Dendritic cell treated with granulocyte-macrophage colony-stimulating factor and Interleukin-4, amounts not matched to agents 40 ng/mL and 50 ng/mL, for 4 days (primary cell): Measurements from ENCODE around the gene ERCC2.
"Not testable (repeated sequence)": the region's sequence is repeated elsewhere in the genome, so short reads cannot be mapped to it uniquely, and the experiment has no call there.

Experiments used
- H3K27ac Mint-ChIP-seq: one replicate; pipeline ENCODE4 v1.8.0; 2022; ENCODE audit warnings: mild to moderate bottlenecking, mixed read lengths
- H3K27me3 Mint-ChIP-seq: one replicate; pipeline ENCODE4 v1.8.0; 2022; ENCODE audit warnings: mild to moderate bottlenecking, mixed read lengths
- H3K36me3 Mint-ChIP-seq: one replicate; pipeline ENCODE4 v1.8.0; 2022; ENCODE audit warnings: low read depth, mixed read lengths
- H3K4me1 Mint-ChIP-seq: one replicate; pipeline ENCODE4 v1.8.0; 2022; ENCODE audit warnings: low read depth, mixed read lengths
- H3K4me3 Mint-ChIP-seq: one replicate; pipeline ENCODE4 v1.8.0; 2022; ENCODE audit warnings: mild to moderate bottlenecking, moderate library complexity, mixed read lengths
- H3K9me3 Mint-ChIP-seq: one replicate; pipeline ENCODE4 v1.8.0; 2022; ENCODE audit warnings: mixed read lengths
- intact Hi-C: fragments of 100-400 bp; cut with micrococcal nuclease; formaldehyde crosslinking; loops from one replicate; pipeline ENCODE4 v1.15.0; 2022

ERCC2 gene

DNA sequence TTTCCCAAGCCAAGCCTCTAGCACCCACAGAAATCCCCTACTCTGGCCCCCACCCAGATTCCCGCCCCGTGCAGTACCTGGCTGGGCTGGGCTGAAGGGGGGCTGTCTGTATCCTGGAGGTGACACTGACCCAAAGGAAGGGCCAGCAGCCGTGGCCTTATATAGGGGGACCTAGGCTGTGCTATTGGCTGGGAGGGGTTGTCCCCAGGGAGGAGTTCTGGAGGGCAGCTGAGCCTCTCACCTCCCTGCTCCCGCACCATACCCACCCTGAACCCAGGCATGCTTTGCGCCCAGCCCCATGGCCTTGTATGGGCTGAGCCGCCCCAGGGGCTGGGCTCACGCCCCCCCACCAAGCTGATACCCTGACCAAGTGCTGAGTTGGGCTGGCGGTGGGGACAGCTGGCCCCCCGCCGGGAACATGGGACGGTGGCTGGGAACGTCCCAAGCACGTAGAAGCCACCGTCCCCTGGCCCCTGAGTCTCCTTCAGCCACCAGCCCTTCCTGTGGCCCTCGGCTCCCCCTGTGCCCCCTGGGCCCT is 47.6 kb downstream of the ERCC2 start, which contains the start of gene CKM:
Gene CKM, minus strand, starts transcription at position 132 of the 538 bp plus-strand sequence. CDS start 3,162 bp downstream, outside the sequence.
- no peaks in the 10 kb centered on the region for H3K36me3 Mint-ChIP-seq
- no peaks in the 10 kb centered on the region for H3K9me3 Mint-ChIP-seq
- no peak within 1 kb of the TSS for H3K27ac Mint-ChIP-seq
- no peak within 1 kb of the TSS for H3K4me3 Mint-ChIP-seq
- peaks cover 41% of the 10 kb centered on the region for H3K27me3 Mint-ChIP-seq
- intact Hi-C loops = no loop called here
- H3K4me1 Mint-ChIP-seq = peaks cover 7% of the 10 kb centered on the region

DNA sequence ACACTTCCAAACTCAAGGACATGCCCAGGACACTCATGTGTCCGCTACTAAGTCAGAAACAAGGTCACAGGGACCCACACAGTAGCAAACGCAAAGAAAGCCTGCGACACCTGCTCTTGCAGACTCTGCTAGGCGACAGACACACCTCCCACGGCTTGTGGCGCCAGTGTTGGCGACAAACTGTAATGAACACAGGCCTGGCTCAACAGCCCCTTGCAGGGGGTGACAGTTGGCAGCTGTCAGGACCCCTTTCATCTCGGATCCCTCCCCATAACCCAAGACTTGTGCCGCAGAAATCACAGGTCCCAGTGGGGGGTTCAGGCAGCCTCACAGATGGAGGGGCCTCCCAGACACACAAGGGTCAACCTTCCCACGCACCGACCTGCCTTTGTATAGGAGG is 48.1 kb downstream of the ERCC2 start:
- H3K9me3 Mint-ChIP-seq = no peaks in the 10 kb centered on the region
- peaks cover 7% of the 10 kb centered on the region for H3K4me1 Mint-ChIP-seq
- no peak overlapping the region for H3K27ac Mint-ChIP-seq
- no peaks in the 10 kb centered on the region for H3K36me3 Mint-ChIP-seq
- no peak overlapping the region for H3K4me3 Mint-ChIP-seq
- intact Hi-C loops = no loop called here
- peaks cover 46% of the 10 kb centered on the region for H3K27me3 Mint-ChIP-seq

DNA sequence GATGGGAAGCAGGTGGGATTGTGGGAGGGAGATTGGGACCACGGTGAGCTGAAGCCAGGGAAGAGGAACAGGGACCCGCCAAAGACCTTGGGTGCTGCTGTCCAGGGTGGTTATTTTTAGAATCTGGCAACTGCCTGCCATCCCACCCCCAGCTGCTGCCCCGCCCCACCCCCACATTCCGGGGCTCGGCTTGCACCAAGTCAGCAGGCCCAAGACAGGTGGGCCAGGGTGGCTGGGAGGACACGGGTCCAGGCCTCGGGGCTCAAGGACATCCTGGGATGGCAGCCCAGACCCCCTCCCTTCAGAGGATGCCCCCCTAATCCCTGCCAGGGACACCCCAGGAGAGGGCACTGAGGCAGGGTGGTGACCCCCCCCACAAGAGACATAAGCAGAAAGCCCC is 48.5 kb downstream of the ERCC2 start:
- H3K36me3 Mint-ChIP-seq = no peaks in the 10 kb centered on the region
- no peaks in the 10 kb centered on the region for H3K9me3 Mint-ChIP-seq
- peaks cover 7% of the 10 kb centered on the region for H3K4me1 Mint-ChIP-seq
- intact Hi-C loops = no loop called here
- H3K27me3 Mint-ChIP-seq = peaks cover 48% of the 10 kb centered on the region
- H3K27ac Mint-ChIP-seq = no peak overlapping the region
- H3K4me3 Mint-ChIP-seq = no peak overlapping the region

DNA sequence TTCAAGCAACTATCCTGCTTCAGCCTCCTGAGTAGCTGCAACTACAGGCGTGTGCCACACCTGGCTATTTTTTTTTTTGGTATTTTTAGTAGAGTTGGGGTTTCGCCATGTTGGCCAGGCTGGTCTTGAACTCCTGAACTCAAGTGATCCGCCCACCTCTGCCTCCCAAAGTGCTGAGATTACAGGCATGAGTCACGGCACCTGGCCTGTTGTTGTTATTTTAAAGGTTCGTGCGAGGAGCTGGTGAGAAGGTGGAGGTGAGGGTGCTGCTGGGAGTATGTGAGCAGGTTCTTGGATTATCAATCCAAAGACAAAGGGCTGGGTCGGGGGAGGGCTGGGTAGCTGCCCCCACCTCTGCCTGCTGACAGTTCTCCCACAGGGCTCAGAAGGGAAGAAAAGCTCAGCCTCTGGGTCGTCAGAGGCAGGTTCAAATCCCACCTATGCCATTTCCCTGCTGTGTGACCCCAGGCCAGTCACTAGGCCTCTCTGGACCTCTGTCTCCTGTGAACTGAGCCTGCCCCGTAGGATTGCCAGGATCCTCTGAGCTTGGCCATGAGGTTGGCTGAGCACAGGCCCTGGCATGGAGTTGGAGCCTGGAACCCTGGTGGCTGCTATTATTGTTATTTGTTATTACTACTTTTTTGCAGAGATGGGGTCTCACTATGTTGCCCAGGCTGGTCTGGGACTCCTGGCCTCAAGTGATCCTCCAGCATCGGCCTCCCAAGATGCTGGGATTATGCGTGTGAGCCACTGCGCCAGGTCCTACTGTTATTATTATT is 49.2 kb downstream of the ERCC2 start:
- Mint-ChIP-seq H3K9me3 (no peaks in the 10 kb centered on the region), H3K36me3 (no peaks in the 10 kb centered on the region), H3K4me3 (no peak overlapping the region), H3K4me1 (peaks cover 3% of the 10 kb centered on the region), H3K27me3 (peaks cover 53% of the 10 kb centered on the region), H3K27ac (no peak overlapping the region)
- intact Hi-C loops = no loop called here

DNA sequence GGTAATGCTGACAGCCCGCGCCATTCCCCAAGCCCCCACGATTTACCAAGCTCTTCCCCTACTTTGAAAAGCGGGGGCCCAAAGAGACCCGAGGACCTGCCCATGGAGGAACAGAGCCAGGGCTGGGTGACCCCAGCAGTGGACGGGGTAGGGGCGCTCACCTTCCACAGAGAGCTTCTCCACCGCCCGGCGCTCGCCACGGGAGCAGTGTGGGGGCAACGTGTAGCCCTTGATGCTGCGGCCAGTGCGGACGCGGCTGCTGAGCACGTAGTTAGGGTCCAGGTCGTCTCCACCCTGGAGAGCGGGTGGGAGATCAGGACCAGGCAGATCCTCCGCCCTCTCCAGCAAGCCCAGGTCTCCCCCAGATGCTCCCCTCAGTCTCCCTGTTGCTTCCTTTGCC is 55.1 kb downstream of the ERCC2 start:
- intact Hi-C loops = no loop called here
- H3K27me3 Mint-ChIP-seq = peaks cover 40% of the 10 kb centered on the region
- H3K4me1 Mint-ChIP-seq = peaks cover 10% of the 10 kb centered on the region
- H3K4me3 Mint-ChIP-seq = no peak overlapping the region
- H3K27ac Mint-ChIP-seq = no peak overlapping the region
- H3K9me3 Mint-ChIP-seq = no peaks in the 10 kb centered on the region
- no peaks in the 10 kb centered on the region for H3K36me3 Mint-ChIP-seq

DNA sequence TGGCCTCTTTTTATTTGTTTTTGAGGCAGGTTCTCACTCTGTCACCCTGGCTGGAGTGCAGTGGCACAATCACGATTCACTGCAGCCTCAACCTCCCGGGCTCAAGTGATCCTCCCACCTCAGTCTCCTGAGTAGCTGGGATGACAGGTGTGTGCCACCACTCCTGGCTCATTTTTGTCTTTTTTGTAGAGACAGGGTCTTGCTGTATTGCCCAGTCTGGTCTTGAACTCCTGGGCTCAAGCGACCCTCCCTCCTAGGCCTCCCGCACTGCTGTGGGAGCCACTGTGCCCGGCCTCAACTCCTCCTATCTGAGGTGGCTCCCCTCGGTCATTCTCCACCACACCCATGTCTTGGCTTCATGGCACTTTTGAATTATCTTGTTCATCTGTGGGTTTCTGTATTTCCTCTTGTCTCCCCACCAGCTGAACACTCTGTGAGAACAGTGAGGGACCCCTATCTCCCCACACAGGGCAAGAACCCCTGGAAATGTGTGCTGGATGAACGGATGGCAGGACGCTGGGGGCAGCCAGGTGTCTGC is 55.6 kb downstream of the ERCC2 start:
- Mint-ChIP-seq H3K27ac (no peak overlapping the region), H3K4me3 (no peak overlapping the region), H3K36me3 (no peaks in the 10 kb centered on the region), H3K9me3 (no peaks in the 10 kb centered on the region), H3K27me3 (peaks cover 38% of the 10 kb centered on the region), H3K4me1 (peaks cover 10% of the 10 kb centered on the region)
- intact Hi-C loops = no loop called here

DNA sequence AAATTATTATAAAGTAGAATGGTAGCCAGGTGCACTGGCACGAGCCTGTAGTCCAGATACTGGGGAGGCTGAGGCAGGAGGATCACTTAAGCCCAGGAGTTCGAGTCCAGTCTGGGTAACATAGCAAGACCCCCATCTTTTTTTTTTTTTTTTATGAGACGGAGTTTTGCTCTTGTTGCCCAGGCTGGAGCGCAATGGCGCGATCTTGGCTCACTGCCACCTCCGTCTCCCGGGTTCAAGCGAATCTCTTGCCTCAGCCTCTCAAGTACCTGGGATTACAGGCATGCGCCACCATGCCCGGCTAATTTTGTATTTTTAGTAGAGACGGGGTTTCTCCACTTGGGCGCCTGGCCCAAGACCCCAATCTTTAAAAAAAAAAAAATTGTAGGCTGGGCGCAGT is 58.1 kb downstream of the ERCC2 start:
- H3K36me3 Mint-ChIP-seq, H3K9me3 Mint-ChIP-seq, H3K4me1 Mint-ChIP-seq, H3K4me3 Mint-ChIP-seq, intact Hi-C loops: not testable (repeated sequence)
- peaks cover 31% of the 10 kb centered on the region for H3K27me3 Mint-ChIP-seq
- peak overlapping the region; percentile 3 for H3K27ac Mint-ChIP-seq

DNA sequence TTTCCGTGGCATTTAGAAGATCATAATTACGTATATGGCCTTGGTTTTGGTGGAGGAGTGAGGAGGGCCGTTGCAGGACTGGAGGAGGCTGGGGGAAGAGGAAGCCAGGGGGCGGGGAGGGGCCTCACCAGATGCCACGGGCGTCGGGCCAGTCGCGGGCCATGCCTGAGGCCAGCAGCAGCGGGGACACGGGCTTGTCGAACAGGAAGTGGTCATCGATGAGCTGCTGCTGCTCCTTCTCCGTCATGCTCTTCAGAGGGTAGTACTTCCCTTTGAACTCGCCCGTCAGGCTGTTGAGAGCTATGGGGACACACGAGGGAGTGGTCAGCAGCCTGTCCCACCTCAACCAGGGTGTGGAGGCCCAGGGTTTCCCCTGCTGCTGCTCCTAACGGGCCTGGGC is 58.8 kb downstream of the ERCC2 start:
- intact Hi-C loops = no loop called here
- H3K27me3 Mint-ChIP-seq = peaks cover 26% of the 10 kb centered on the region

DNA sequence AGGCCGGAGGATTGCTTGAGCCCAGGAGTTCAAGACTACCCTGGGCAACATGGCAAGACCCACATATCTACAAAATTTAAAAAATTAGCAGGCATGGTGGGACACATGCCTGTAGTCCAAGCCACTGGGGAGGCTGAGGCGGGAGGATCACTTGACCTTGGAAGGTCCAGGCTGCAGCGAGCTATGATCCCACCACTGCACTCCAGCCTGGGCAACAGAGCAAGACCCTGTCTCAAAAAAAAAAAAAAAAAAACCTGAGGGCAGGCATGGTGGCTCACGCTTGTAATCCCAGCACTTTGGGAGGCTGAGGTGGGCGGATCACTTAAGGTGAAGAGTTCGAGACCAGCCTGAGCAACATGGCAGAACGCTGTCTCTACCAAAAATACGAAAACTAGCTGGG is 61.1 kb downstream of the ERCC2 start:
- H3K36me3 Mint-ChIP-seq, H3K4me3 Mint-ChIP-seq, intact Hi-C loops, H3K9me3 Mint-ChIP-seq, H3K4me1 Mint-ChIP-seq, H3K27ac Mint-ChIP-seq: not testable (repeated sequence)
- peaks cover 20% of the 10 kb centered on the region for H3K27me3 Mint-ChIP-seq

More for the DNA sequence above, 58.8 kb downstream of the ERCC2 start:
- H3K9me3 Mint-ChIP-seq = no peaks in the 10 kb centered on the region
- no peaks in the 10 kb centered on the region for H3K36me3 Mint-ChIP-seq
- peaks cover 10% of the 10 kb centered on the region for H3K4me1 Mint-ChIP-seq
- H3K4me3 Mint-ChIP-seq = no peak overlapping the region
- H3K27ac Mint-ChIP-seq = peak overlapping the region; percentile 3

DNA sequence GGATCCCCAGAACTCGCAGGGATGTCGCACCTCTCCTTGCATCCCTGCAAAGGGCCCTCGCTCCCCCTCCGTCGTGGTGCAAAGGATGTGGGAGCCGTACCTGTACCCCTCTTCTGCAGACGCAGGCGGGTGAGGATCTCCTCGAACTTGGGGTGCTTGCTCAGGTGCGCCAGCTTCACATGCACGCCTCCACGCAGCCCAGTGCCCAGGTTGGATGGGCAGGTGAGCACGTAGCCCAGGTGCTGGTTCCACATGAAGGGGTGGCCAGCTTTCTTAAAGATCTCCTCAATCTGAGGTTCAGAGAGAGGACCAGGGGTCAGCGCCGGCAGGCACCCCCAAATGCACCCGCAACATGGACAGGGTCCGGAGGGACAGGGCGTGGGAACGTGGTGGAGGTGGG is 63.0 kb downstream of the ERCC2 start:
- Mint-ChIP-seq H3K9me3 (no peaks in the 10 kb centered on the region), H3K36me3 (peaks cover 6% of the 10 kb centered on the region), H3K4me1 (peaks cover 10% of the 10 kb centered on the region), H3K27me3 (peaks cover 13% of the 10 kb centered on the region), H3K27ac (no peak overlapping the region), H3K4me3 (no peak overlapping the region)
- intact Hi-C loops = no loop called here

DNA sequence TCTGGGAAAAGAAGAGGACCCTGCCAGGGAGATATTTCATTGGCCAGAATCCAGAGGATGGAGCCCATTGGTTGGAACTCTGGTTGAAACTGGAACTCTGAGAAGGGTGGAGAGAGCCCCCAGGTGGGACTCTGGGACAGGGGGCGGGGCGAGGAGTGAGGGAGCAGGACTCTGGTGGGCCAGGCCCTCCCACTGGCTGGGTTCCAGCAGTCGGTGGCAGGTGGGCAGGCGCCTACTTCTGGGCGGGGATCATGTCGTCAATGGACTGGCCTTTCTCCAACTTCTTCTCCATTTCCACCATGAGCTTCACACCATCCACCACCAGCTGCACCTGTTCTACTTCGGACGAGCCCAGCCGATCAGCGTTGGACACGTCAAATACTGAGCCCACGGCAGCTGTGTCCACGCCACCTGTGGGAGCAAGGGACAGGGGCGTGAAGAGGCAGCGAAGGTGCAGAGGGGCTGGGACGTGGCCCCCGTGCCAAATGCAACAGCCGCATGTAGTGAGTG is 63.8 kb downstream of the ERCC2 start:
- intact Hi-C loops = no loop called here
- H3K27me3 Mint-ChIP-seq = peaks cover 13% of the 10 kb centered on the region
- H3K36me3 Mint-ChIP-seq = peaks cover 13% of the 10 kb centered on the region
- H3K27ac Mint-ChIP-seq = no peak overlapping the region
- H3K4me3 Mint-ChIP-seq = no peak overlapping the region
- H3K9me3 Mint-ChIP-seq = no peaks in the 10 kb centered on the region
- peaks cover 4% of the 10 kb centered on the region for H3K4me1 Mint-ChIP-seq

DNA sequence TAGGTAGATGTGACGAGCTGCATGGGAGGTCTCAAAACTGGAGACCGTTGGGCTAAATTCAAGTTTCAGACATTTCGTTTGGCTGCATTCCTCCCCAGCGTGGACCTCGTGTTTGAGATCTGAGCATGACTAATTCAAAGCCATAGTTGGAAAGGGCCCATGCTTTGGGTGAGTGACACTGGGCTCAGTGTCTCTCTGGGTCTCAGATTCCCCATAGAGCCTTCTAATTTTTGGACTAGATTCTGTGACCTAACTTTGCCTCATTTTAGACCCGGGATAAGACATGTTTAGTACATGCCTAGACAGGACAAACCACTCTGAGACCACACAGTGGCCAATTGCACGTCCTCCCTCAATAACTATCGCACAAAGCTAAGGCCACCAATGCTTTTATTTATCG is 64.3 kb downstream of the ERCC2 start:
- Mint-ChIP-seq H3K4me3 (no peak overlapping the region), H3K9me3 (no peaks in the 10 kb centered on the region), H3K36me3 (peaks cover 13% of the 10 kb centered on the region), H3K27ac (no peak overlapping the region), H3K4me1 (no peaks in the 10 kb centered on the region), H3K27me3 (peaks cover 11% of the 10 kb centered on the region)
- intact Hi-C loops = no loop called here

DNA sequence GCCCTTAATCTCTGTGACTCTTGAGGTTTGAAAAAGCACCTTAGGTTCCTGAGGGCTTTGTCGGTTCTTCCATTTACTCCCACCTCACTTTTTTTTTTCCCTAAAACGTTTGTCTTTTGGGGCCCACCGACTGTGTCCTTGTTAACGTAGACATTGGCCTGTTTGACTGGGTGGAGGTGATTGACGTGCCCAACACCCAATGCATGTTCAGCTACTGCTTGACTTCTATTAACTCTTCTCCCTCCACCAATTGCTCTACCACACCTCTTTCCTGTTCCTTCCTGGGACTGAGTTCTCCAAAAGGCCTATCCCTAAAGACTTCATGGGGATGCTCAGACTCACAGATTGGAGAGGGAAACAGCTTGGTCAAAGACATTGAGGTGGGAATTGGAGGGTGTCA is 65.0 kb downstream of the ERCC2 start:
- intact Hi-C loops = no loop called here
- Mint-ChIP-seq H3K36me3 (peaks cover 19% of the 10 kb centered on the region), H3K4me3 (no peak overlapping the region), H3K27me3 (peaks cover 11% of the 10 kb centered on the region), H3K27ac (no peak overlapping the region), H3K9me3 (no peaks in the 10 kb centered on the region), H3K4me1 (no peaks in the 10 kb centered on the region)

DNA sequence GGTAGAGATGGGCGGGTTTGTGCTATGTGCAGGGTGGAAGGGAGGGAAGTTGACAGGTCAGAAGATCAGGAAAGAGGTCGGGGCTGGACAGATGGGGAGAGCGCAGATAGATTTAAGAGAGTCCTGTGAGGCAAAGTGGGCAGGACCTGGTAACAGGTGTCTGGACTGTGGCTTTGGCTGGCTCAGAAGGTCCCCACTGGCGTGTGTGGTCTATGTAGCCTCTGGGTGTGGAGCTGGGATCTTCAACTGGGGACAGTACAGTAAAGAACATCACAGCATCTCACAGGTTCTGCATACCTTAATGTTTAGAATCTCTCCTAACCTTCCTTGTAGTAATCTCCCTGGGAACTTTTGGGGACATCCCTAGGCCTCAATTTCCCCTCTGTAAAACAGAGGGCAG is 65.4 kb downstream of the ERCC2 start:
- intact Hi-C loops = no loop called here
- Mint-ChIP-seq H3K27ac (no peak overlapping the region), H3K9me3 (no peaks in the 10 kb centered on the region), H3K4me3 (no peak overlapping the region), H3K4me1 (no peaks in the 10 kb centered on the region), H3K36me3 (peaks cover 24% of the 10 kb centered on the region), H3K27me3 (peaks cover 11% of the 10 kb centered on the region)
